ENCODE measurements around the gene BICDL1. TPM values are rescaled to one million over a fixed set of nuclear protein-coding genes. Genes with fewer than 3 reads are reported as not detected.

The BICDL1 gene
- total and polyA plus RNA-seq, 10 of the 15 experiments (the other 5 are each of a cell fraction or from before 2014, with no cell fraction given): 0.72 to 12.3 (median 4.2) TPM

GRCh38 chr12:120139958-120140357, 150.9 kb downstream of the BICDL1 start (continued):
- TF ChIP-seq E2F8 (IDR thresholded peaks at IDR 0.05; ENCODE audit: low read depth, partially characterized antibody) (no peak), MYB (IDR thresholded peaks at IDR 0.05; ENCODE audit: borderline replicate concordance, low read depth, low read length) (no peak), CREM (IDR thresholded peaks at IDR 0.05; ENCODE audit: low read depth) (no peak), REST (IDR thresholded peaks at IDR 0.05; ENCODE audit: low read depth, low read length) (no peak), USF1 (IDR thresholded peaks at IDR 0.05; ENCODE audit: borderline replicate concordance, extremely low read length, insufficient read depth, low read depth, low read length) (no peak), MAX (IDR thresholded peaks at IDR 0.05; ENCODE audit: low read depth, low read length) (no peak), BMI1 (IDR thresholded peaks at IDR 0.05; ENCODE audit: borderline replicate concordance) (no peak)
